NCI-H1105 treated with DMSO at 0.1 percent for 48 hours (cell line): ENCODE measurements around the gene SNAPC2.
"Not testable (repeated sequence)": the region's sequence is repeated elsewhere in the genome, so short reads cannot be mapped to it uniquely, and the experiment has no call there.

Experiments
- DNase-seq: peaks from one replicate; lab custom pipeline; 2025; lab: John Stamatoyannopoulos, UW

The SNAPC2 gene

GRCh38 chr19:7888826-7889217, 31.3 kb upstream of the SNAPC2 start:
- no peak for DNase-seq

- DNase-seq: not testable (repeated sequence)
Measured at GRCh38 chr19:7893362-7894101, 26.6 kb upstream of the SNAPC2 start.

GRCh38 chr19:7894612-7895309, 25.4 kb upstream of the SNAPC2 start:
- no peak for DNase-seq

- no peak for DNase-seq
Measured at GRCh38 chr19:7895565-7895964, 24.6 kb upstream of the SNAPC2 start.

- no peak for DNase-seq
Measured at GRCh38 chr19:7897292-7897691, 22.8 kb upstream of the SNAPC2 start.

- DNase-seq: no peak
Measured at GRCh38 chr19:7898967-7899366, 21.2 kb upstream of the SNAPC2 start.

GRCh38 chr19:7899751-7900378, 20.3 kb upstream of the SNAPC2 start:
- no peak for DNase-seq

GRCh38 chr19:7900401-7900870, 19.7 kb upstream of the SNAPC2 start:
- no peak for DNase-seq

- no peak for DNase-seq
Measured at GRCh38 chr19:7900931-7901330, 19.2 kb upstream of the SNAPC2 start.

- no peak for DNase-seq
Measured at GRCh38 chr19:7901337-7901736, 18.8 kb upstream of the SNAPC2 start.

GRCh38 chr19:7902796-7903243, 17.3 kb upstream of the SNAPC2 start:
- DNase-seq: no peak

- peak; percentile 99 for DNase-seq
Measured at GRCh38 chr19:7903244-7904073, 16.7 kb upstream of the SNAPC2 start, which contains the start of gene MAP2K7. Gene MAP2K7 (plus strand): TSS chr19:7903877. CDS start chr19:7903945, 68 bp downstream.

GRCh38 chr19:7904074-7905020, 15.8 kb upstream of the SNAPC2 start:
- DNase-seq: no peak

- no peak for DNase-seq
Measured at GRCh38 chr19:7905268-7905667, 14.9 kb upstream of the SNAPC2 start.

- no peak for DNase-seq
Measured at GRCh38 chr19:7905859-7906258, 14.3 kb upstream of the SNAPC2 start.

- no peak for DNase-seq
Measured at GRCh38 chr19:7907122-7907521, 13.0 kb upstream of the SNAPC2 start.

GRCh38 chr19:7907544-7907943, 12.6 kb upstream of the SNAPC2 start:
- no peak for DNase-seq

- no peak for DNase-seq
Measured at GRCh38 chr19:7908078-7908699, 11.9 kb upstream of the SNAPC2 start.

- no peak for DNase-seq
Measured at GRCh38 chr19:7908742-7909461, 11.2 kb upstream of the SNAPC2 start.
